Urothelium cell line (cell line): Measurements from ENCODE around the gene DLG5.

Experiments
- DNase-seq: peaks from one replicate; pipeline ENCODE4 v3.0.0; 2011; ENCODE audit warnings: low spot score, mixed read lengths
- FAIRE-seq: peaks from 2 replicates; lab custom pipeline; 2011; peaks lifted over from hg19 to GRCh38; lab: Jason Lieb, UNC

DLG5 gene

DNA sequence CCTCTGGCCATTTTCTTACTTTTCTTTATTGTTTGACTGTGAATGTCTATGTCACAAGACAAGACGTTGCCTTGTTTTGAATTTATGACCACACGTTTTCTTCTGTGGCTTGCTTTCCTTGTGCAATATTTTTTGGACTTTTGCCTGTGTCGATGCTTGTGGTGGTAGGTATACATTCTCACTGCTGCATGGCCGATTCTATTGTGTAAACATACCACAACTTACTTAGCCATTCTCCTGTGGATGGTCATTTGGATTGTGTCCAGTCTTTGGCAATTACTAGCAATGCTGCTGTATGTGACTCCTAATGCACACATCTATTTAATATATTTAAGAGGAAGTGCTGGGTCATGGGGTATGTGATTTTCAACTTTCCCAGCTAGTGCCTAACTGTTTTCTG lies 18.0 kb upstream of the DLG5 start:
- no peak for DNase-seq
- no peak for FAIRE-seq

- FAIRE-seq (no peak), DNase-seq (peak; percentile 79)
These were observed 16.8 kb upstream of the DLG5 start for GRCh38 chr10:77943121-77943901.

DNA sequence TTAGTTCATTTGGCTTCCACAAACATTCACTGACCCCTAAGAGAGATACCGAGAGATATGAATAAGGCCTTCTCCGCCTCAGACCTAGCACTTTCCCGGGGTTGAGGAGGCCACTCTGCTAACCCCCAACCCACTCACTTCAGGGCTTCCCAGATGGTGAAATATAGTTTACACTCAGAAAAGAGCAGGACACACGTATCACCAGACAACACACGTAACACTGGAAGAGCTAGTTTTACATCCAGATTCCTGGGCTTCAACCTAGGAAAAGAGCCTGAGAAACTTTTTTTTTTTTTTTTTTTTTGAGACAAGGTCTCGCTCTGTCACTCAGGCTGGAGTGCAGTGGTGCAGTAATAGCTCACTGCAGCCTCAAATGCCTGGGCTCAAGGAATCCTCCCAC lies 15.2 kb upstream of the DLG5 start:
- DNase-seq (no peak), FAIRE-seq (no peak)

DNA sequence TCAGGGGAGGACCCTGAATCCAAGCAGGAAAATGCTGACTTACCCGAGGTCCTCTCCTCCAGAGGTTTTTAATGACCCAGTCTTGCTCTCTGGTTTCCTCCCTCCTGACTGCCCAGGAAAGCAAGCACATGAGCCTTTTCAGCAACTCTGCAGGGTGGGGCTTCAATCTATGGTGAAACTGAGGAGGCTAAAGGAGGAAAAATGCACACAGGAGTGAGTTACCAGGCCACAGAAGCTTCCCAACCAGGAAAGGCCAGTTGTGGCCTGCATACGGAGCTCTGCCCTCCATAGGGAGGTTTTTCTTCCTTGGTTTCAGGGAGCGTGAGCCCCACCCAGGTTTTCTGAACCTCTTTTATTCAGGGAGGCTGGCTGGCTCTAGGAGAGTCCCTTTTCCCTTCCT lies 14.1 kb upstream of the DLG5 start:
- FAIRE-seq (no peak), DNase-seq (no peak)

DNA sequence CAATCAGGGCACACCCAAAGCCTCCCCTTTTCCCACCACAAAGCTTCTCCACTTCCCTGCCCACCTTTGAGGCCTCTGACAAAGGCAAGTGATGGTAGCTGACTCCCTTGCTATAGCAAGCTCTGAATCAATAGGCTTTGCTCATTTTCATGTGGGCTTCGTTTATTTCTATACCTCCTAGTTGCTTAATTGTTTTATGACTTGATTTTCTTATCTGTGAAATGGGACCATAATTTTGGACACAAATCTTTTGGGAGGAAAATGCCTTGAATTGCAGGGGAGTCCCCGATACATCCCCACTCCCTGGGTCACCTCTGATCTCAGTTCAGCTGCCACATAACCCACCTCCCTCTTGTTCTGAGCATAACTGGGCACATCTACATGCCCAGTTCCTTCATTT lies 13.7 kb upstream of the DLG5 start:
- no peak for DNase-seq
- no peak for FAIRE-seq

DNA sequence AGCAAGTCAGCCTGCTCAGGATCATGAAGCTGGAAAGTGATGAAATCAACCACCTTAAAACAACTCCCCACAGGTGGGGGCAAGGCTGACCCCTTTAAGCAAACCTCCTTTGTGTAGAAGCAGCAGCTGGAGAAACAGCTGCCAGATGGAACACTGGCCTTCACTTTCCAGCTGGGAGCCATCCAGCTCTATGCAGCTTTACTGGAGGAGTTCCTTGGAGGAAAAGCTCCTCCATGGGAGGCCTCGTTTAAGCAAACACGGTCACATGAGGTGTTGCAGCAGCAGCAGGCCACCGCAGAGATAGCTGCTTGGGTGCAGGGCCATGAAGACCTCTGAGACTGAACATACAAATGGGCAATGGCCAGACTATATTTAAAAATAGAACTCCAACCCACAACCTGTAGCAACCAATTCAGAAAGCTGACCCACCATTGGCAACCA lies 13.0 kb upstream of the DLG5 start:
- FAIRE-seq (no peak), DNase-seq (no peak)

GRCh38 chr10:77936697-77937567 lies 10.4 kb upstream of the DLG5 start:
- DNase-seq (no peak), FAIRE-seq (no peak)

DNA sequence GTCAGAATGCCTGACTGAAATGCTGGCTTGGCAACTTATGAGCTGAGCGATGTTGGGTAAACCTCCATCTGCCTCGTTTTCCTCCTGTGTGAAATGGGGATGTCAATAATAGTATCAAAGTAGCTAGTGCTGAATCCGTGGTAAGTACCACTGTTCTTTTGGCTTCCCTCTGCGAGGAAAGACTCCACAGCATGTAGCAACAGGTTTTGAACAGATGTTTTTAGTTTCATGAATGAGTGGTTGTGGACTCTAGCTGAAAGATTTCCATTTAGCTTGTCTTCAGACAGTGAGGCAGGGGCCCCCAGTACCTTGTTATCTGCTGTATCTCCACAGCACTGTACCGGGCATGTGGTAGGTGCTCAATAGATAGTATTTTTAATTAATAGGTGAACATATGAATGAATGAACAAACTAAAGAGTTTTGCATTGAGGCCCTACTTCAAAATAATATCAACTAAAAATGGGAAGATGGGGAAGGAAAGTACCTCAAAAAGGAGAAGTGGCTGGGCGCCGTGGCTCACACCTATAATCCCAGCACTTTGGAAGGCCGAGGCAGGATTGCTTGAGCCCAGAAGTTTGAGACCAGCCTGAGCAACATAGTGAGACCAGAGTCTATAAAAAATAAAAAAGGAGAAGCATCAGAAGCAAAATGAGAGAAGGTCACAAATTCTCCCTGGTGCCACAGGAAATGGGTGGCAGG lies 5.6 kb upstream of the DLG5 start:
- DNase-seq (no peak), FAIRE-seq (no peak)

DNA sequence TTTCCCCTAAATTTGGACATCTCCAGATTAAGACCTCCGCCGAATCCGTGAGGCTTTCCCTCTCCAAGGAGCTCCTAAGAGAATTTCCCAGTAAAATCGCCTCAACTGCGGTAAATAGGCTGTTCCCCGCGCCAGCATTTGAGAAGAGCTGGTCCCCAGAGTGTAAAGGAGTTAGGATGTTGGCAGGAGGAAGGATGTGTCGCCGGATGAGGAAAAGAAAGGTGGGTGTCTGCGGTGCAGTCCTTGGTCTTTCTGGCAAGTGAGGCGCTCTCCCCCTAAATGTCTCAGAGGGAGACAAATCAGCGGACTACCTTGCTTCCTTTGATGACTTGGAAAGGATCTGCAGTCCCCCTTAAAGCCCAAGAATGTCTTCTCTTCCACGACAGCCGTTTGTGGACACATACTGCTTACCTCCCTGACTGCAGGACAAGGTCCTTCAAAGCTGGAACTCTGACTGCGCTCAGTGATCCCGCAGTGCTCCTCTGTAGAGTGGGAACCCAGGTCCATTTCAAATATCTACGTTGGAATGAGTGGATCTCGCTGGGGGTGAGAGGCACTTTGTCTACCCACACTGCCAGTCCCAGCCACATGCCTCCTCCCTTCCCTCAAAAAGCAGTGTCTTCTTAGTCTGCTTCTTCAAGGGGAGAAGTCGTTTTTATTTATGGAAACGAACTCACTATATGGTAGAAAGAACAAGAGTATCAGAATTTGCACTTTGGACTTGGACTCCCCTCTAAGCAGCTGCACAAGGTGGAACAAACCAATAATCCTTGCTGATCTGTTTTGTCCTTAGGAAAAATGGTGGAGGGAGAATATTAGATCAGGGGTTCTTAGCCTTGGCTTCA lies 1.1 kb upstream of the DLG5 start:
- DNase-seq (no peak), FAIRE-seq (no peak)

DNA sequence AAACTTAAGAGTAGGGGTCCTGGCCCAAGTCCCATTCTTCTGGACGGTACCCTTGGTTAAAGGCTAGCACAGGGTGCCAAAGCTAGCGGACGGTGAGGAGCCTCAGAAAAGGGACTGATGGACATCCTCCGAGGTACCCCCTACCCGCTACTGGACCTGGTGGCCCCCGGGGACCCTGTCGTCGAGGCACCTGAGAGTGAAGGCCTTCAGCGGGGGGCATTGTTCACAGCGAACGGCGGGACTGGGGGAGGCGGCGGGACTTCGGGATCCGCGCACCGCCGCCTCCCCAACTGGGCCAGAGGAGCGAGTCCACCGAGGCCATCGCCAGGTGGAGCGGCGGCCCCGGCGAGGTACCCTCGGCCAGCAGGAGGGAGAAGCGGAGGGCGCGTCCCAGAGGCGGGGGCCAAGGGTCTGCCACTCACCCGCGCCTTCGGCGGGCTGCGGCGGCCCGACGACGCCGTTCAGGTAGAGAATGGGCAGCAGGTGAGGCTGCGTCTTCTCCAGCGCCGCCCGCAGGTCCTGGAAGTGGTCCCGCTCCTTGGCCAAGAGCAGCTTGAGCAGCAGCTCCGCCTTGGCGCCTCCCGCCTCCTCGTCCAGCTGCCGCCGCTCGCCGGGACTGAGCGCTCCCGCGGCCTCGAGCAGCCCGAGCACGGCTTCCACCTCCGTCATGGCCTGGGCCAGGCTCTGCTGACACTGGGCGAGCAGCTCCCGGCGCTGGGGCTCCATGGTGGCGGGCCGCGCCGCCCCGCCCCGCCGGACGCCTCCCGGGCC lies 575 bp downstream of the DLG5 start:
- DNase-seq (peak; percentile 55), FAIRE-seq (no peak)

GRCh38 chr10:77925410-77925794 lies 1.2 kb downstream of the DLG5 start:
- DNase-seq = peak; percentile 61
- FAIRE-seq = no peak

- DNase-seq (no peak), FAIRE-seq (no peak)
These were observed 3.9 kb downstream of the DLG5 start for GRCh38 chr10:77922566-77923179.

- DNase-seq (no peak), FAIRE-seq (no peak)
These were observed 4.5 kb downstream of the DLG5 start for GRCh38 chr10:77922055-77922454.

- no peak for FAIRE-seq
- DNase-seq = no peak
These were observed 5.2 kb downstream of the DLG5 start for GRCh38 chr10:77921395-77921794.

DNA sequence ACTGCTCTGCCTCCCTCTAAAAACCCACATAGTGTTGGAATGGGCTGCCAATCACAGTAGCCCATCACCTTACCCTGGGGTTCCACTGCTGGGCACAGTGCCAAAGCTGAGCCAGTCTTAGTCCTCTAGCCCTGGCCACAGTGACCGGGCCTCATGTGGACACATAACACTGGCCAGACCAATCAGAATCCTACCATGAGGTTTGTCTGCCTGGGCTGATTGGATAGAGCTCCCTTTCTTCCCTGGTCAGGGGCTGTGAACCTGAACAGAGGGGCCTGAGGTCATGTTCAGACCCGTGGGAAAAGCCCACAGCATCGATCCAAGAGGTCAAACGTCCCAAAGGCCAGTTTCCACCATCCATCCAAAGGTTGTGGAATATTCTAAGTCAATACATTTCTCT lies 6.1 kb downstream of the DLG5 start:
- FAIRE-seq = no peak
- no peak for DNase-seq

DNA sequence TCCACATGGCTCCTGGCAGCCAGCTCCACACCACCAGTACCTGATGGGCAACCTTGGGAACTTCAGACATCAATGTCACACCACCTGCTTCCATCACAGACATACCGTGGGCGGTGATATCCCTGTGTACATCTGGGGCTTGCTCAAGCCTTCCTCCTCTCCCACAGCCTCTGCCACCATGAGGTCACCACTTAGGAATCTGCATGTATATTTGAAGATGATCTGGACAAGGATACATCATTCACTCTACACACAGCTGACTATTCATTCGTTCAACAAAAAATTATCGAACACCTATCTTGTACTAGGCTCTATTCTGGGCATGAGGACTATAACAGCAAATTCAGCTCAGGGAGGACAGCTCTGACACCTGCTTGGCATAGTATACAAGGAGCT lies 6.8 kb downstream of the DLG5 start:
- peak; percentile 74 for DNase-seq
- peak; percentile 89 for FAIRE-seq

GRCh38 chr10:77915319-77916105 lies 11.0 kb downstream of the DLG5 start:
- DNase-seq (no peak), FAIRE-seq (no peak)

- FAIRE-seq = no peak
- no peak for DNase-seq
These were observed 13.5 kb downstream of the DLG5 start for GRCh38 chr10:77913090-77913489.

GRCh38 chr10:77912576-77912975 lies 14.0 kb downstream of the DLG5 start:
- FAIRE-seq = no peak

More at GRCh38 chr10:77912576-77912975, 14.0 kb downstream of the DLG5 start:
- DNase-seq = no peak
